H9 (cell line): ENCODE results near the gene TBC1D22A. TPM values are rescaled to one million over a fixed set of nuclear protein-coding genes. Genes with fewer than 3 reads are reported as not detected.

Experiments used
- DNase-seq: peaks from one replicate; pipeline ENCODE4 v3.0.0-alpha.2; 2017
- H2AFZ ChIP-seq: one replicate; pipeline ENCODE4 v1.6.1; 2013; ENCODE audit warnings: mild to moderate bottlenecking, low read length, control low read depth, moderate library complexity
- H2AK5ac ChIP-seq: 2 replicates; pipeline ENCODE4 v1.6.1; 2013; ENCODE audit warnings: low read length, control low read depth, mixed read lengths; ENCODE audit not compliant: insufficient read length
- H2BK120ac ChIP-seq: one replicate; pipeline ENCODE4 v1.6.1; 2013; ENCODE audit warnings: low read depth, mild to moderate bottlenecking, low read length, control low read depth, inconsistent platforms; ENCODE audit not compliant: poor library complexity, severe bottlenecking
- H2BK12ac ChIP-seq: 2 replicates; pipeline ENCODE4 v1.6.1; 2013; ENCODE audit warnings: low read length, control low read depth, mixed read lengths, low read depth; ENCODE audit not compliant: insufficient read length
- H2BK15ac ChIP-seq: 2 replicates; pipeline ENCODE4 v1.6.1; 2013; ENCODE audit warnings: low read depth, low read length, control low read depth
- H2BK20ac ChIP-seq: one replicate; pipeline ENCODE4 v1.6.1; 2013; ENCODE audit warnings: low read depth, mild to moderate bottlenecking, low read length, control low read depth, inconsistent platforms; ENCODE audit not compliant: poor library complexity, severe bottlenecking
- H2BK5ac ChIP-seq: 2 replicates; pipeline ENCODE4 v1.6.1; 2013; ENCODE audit warnings: low read length, control low read depth, mixed read lengths; ENCODE audit not compliant: insufficient read length
- H3K14ac ChIP-seq: 2 replicates; pipeline ENCODE4 v1.6.1; 2013; ENCODE audit warnings: low read length, control low read depth; ENCODE audit not compliant: insufficient read depth
- H3K18ac ChIP-seq: 2 replicates; pipeline ENCODE4 v1.6.1; 2013; ENCODE audit warnings: low read depth, mild to moderate bottlenecking, mixed read lengths, low read length, control low read depth; ENCODE audit not compliant: insufficient read length
- H3K23ac ChIP-seq: 2 replicates; pipeline ENCODE4 v1.6.1; 2013; ENCODE audit warnings: low read length, control low read depth, mixed read lengths, low read depth; ENCODE audit not compliant: insufficient read length
- H3K23me2 ChIP-seq: 2 replicates; pipeline ENCODE4 v1.6.1; 2013; ENCODE audit warnings: low read depth, mild to moderate bottlenecking, mixed read lengths, low read length, control low read depth; ENCODE audit not compliant: insufficient read length, poor library complexity, severe bottlenecking
- H3K27ac ChIP-seq: 2 replicates; pipeline ENCODE4 v1.5.1; 2013; ENCODE audit warnings: low read length, control low read depth, mixed read lengths, low read depth; ENCODE audit not compliant: insufficient read length
- H3K27me3 ChIP-seq: 2 replicates; pipeline ENCODE4 v1.6.1; 2013; ENCODE audit warnings: low read length, control low read depth, inconsistent platforms; ENCODE audit not compliant: insufficient read depth
- H3K4ac ChIP-seq: 2 replicates; pipeline ENCODE4 v1.6.1; 2013; ENCODE audit warnings: low read depth, mild to moderate bottlenecking, control low read depth, inconsistent platforms, low read length, moderate library complexity
- H3K4me1 ChIP-seq: 2 replicates; pipeline ENCODE4 v1.6.1; 2013; ENCODE audit warnings: low read length, control low read depth, inconsistent platforms; ENCODE audit not compliant: insufficient read depth
- H3K4me2 ChIP-seq: 2 replicates; pipeline ENCODE4 v1.6.1; 2013; ENCODE audit warnings: low read length, control low read depth, mixed read lengths; ENCODE audit not compliant: insufficient read length, insufficient read depth
- H3K56ac ChIP-seq: 2 replicates; pipeline ENCODE4 v1.6.1; 2013; ENCODE audit warnings: low read depth, mild to moderate bottlenecking, mixed read lengths, low read length, control low read depth; ENCODE audit not compliant: insufficient read length
- H3K79me1 ChIP-seq: 2 replicates; pipeline ENCODE4 v1.6.1; 2013; ENCODE audit warnings: low read depth, mild to moderate bottlenecking, moderate library complexity, low read length, control low read depth, inconsistent platforms; ENCODE audit not compliant: insufficient read depth, poor library complexity, severe bottlenecking
- H3K79me2 ChIP-seq: 2 replicates; pipeline ENCODE4 v1.6.1; 2013; ENCODE audit warnings: low read length, control low read depth, inconsistent platforms; ENCODE audit not compliant: insufficient read depth
- H3K9ac ChIP-seq: 2 replicates; pipeline ENCODE4 v1.6.1; 2013; ENCODE audit warnings: low read length, control low read depth, mixed read lengths; ENCODE audit not compliant: insufficient read length; ENCODE audit errors: extremely low read depth
- H3K9me3 ChIP-seq: one replicate; pipeline ENCODE4 v1.6.1; 2013; ENCODE audit warnings: low read depth, low read length, inconsistent platforms; ENCODE audit not compliant: control insufficient read depth
- H3T11ph ChIP-seq: one replicate; pipeline ENCODE4 v1.6.1; 2013; ENCODE audit warnings: mild to moderate bottlenecking, low read length, control low read depth, inconsistent platforms
- H4K20me1 ChIP-seq: one replicate; pipeline ENCODE4 v1.6.1; 2013; ENCODE audit not compliant: control insufficient read depth, insufficient read length, insufficient read depth
- H4K5ac ChIP-seq: 2 replicates; pipeline ENCODE4 v1.6.1; 2013; ENCODE audit warnings: low read depth, mild to moderate bottlenecking, mixed read lengths, low read length, control low read depth; ENCODE audit not compliant: insufficient read length
- H4K8ac ChIP-seq: replicated peaks from 2 replicates; pipeline ENCODE4 v1.6.1; 2013; ENCODE audit warnings: low read length, control low read depth, mixed read lengths, low read depth; ENCODE audit not compliant: insufficient read length
- H4K91ac ChIP-seq: 2 replicates; pipeline ENCODE4 v1.6.1; 2013; ENCODE audit warnings: low read depth, mild to moderate bottlenecking, moderate library complexity, mixed read lengths, low read length, control low read depth; ENCODE audit not compliant: insufficient read length
- H3K27ac Mint-ChIP-seq, 3 experiments: 2 replicates in 2 of 3; 3 replicates in 1 of 3; pipeline ENCODE4 v1.8.0; 2020 to 2021; ENCODE audit warnings: mixed read lengths in 3 of 3, mild to moderate bottlenecking in 1 of 3, moderate library complexity in 1 of 3
- H3K27me3 Mint-ChIP-seq: 2 replicates; pipeline ENCODE4 v1.8.0; 2021; ENCODE audit warnings: low read depth, mild to moderate bottlenecking, moderate library complexity, mixed read lengths
- H3K36me3 Mint-ChIP-seq, 3 experiments: 2 replicates in 2 of 3; 3 replicates in 1 of 3; pipeline ENCODE4 v1.8.0; 2020 to 2021; ENCODE audit warnings: low read depth in 3 of 3, mixed read lengths in 3 of 3; ENCODE audit not compliant: insufficient read depth in 1 of 3
- H3K4me1 Mint-ChIP-seq, 2 experiments: 2 replicates each; pipeline ENCODE4 v1.8.0; 2020; ENCODE audit warnings: mixed read lengths in 2 of 2
- H3K4me3 Mint-ChIP-seq, 2 experiments: 2 replicates in 1 of 2; 3 replicates in 1 of 2; pipeline ENCODE4 v1.8.0; 2020 to 2021; ENCODE audit warnings: mild to moderate bottlenecking in 2 of 2, mixed read lengths in 2 of 2, moderate library complexity in 1 of 2
- H3K9me3 Mint-ChIP-seq, 2 experiments: 2 replicates in 1 of 2; 3 replicates in 1 of 2; pipeline ENCODE4 v1.8.0; 2020; ENCODE audit warnings: mild to moderate bottlenecking in 2 of 2, mixed read lengths in 2 of 2, moderate library complexity in 1 of 2
- WGBS: extraction: QIAGEN DNeasy Blood & Tissue Kit; methylation state at CpG from one replicate; pipeline ENCODE4 v1.1.7; 2013; ENCODE audit warnings: missing lambda C conversion rate, low lambda C conversion rate, mixed read lengths; ENCODE audit not compliant: insufficient read length; ENCODE audit errors: extremely low coverage; 5-methylcytosine and 5-hydroxymethylcytosine counted together
- total RNA-seq: library from RNA; stranded (reverse); gene quantifications from 2 replicates; pipeline ENCODE4 v1.2.1, GENCODE V29; 2021
- TF ChIP-seq, protein P1 (sequence below): fragments of 200-600 bp; sonication (generic); conservative IDR thresholded peaks from 3 replicates; pipeline ENCODE4 v1.8.0; 2021; ENCODE audit warnings: antibody characterized with exemption, mild to moderate bottlenecking

The TBC1D22A gene
- total RNA-seq, 1 experiment from 2014 or later: 20.8 TPM

GRCh38 chr22:46744581-46744980 lies 17.9 kb upstream of the TBC1D22A start:
- no CpG with 5 or more reads among the region's 6 CpGs for WGBS
- no peak overlapping the region for H4K8ac ChIP-seq
- H2BK20ac ChIP-seq: no peak overlapping the region
- no peak overlapping the region for H3K23ac ChIP-seq
- H3K27me3 Mint-ChIP-seq: peaks cover 41% of the 10 kb centered on the region
- H3K27ac ChIP-seq: no peak overlapping the region
- H3K4me1 Mint-ChIP-seq: peaks cover 2 to 3% of the 10 kb centered on the region in 2 experiments; a peak in 1 of 4 replicates
- no peak overlapping the region for H3K4me2 ChIP-seq
- no peak overlapping the region for H3T11ph ChIP-seq
- H3K9ac ChIP-seq: no peak overlapping the region
- no peak overlapping the region for H3K27ac Mint-ChIP-seq
- no peak for DNase-seq
- H3K14ac ChIP-seq: no peak overlapping the region
- H3K9me3 Mint-ChIP-seq: peaks cover 3 to 8% of the 10 kb centered on the region in 2 experiments; a peak in 3 of 5 replicates
- no peak overlapping the region for H3K56ac ChIP-seq
- H4K91ac ChIP-seq: no peak overlapping the region
- no peak overlapping the region for H4K5ac ChIP-seq
- no peaks in the 10 kb centered on the region for H3K36me3 Mint-ChIP-seq
- H2AFZ ChIP-seq: no peak overlapping the region
- H3K4me3 Mint-ChIP-seq: no peak overlapping the region
- H3K79me2 ChIP-seq: no peaks in the 10 kb centered on the region
- no peak overlapping the region for H2BK15ac ChIP-seq
- no peaks in the 10 kb centered on the region for H3K4me1 ChIP-seq
- no peaks in the 10 kb centered on the region for H3K9me3 ChIP-seq
- H3K23me2 ChIP-seq: no peaks in the 10 kb centered on the region
- H2BK5ac ChIP-seq: no peak overlapping the region
- no peaks in the 10 kb centered on the region for H3K27me3 ChIP-seq
- no peak overlapping the region for H2AK5ac ChIP-seq
- H2BK120ac ChIP-seq: no peak overlapping the region
- no peak overlapping the region for H3K4ac ChIP-seq
- no peaks in the 10 kb centered on the region for H3K79me1 ChIP-seq
- H4K20me1 ChIP-seq: no peaks in the 10 kb centered on the region
- peak overlapping the region; percentile 33 for H3K18ac ChIP-seq
- no peak overlapping the region for H2BK12ac ChIP-seq
- TF ChIP-seq, protein P1, sequence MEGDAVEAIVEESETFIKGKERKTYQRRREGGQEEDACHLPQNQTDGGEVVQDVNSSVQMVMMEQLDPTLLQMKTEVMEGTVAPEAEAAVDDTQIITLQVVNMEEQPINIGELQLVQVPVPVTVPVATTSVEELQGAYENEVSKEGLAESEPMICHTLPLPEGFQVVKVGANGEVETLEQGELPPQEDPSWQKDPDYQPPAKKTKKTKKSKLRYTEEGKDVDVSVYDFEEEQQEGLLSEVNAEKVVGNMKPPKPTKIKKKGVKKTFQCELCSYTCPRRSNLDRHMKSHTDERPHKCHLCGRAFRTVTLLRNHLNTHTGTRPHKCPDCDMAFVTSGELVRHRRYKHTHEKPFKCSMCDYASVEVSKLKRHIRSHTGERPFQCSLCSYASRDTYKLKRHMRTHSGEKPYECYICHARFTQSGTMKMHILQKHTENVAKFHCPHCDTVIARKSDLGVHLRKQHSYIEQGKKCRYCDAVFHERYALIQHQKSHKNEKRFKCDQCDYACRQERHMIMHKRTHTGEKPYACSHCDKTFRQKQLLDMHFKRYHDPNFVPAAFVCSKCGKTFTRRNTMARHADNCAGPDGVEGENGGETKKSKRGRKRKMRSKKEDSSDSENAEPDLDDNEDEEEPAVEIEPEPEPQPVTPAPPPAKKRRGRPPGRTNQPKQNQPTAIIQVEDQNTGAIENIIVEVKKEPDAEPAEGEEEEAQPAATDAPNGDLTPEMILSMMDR: no peak
